ENCODE data around the gene ST14.

The ST14 gene

DNA sequence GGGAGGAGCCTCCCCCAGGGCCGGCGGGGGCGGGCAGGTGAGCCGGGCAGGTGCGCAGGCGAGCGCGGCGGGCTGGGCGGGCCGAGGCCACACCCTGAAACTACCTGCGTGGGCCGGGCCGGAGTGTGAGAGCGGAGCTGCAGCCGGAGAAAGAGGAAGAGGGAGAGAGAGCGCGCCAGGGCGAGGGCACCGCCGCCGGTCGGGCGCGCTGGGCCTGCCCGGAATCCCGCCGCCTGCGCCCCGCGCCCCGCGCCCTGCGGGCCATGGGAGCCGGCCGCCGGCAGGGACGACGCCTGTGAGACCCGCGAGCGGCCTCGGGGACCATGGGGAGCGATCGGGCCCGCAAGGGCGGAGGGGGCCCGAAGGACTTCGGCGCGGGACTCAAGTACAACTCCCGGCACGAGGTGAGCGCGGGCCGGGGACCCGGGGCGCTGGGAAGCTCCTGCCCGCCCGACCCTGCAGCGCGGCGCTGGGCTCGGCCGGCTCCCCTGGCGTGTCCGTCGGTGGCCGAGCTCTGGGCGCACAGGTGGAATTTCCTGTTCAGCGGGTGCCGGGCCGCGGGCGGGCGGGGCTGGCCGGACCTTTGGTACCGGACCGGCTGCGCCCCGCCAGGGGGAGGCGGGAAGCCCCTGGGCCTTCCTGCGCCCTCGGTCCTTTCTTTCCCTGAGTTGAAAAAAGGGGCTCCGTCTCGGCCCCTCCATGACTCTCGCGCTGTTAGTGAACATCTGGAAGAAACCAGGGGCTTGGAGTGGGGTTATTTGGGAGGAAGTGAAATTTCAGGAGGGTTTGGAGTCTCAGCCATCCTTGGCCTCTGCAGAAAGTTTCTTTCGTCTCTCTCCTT lies at the start of gene ST14:
Gene ST14 (plus strand): TSS at position 126 of the 841 bp plus-strand sequence. CDS start 198 bp downstream, at position 324.
- Mint-ChIP-seq H3K4me1 (ENCODE audit: low read depth) (peaks cover 10% of the 10 kb centered on the region), H3K27me3 (peaks cover 70% of the 10 kb centered on the region), H3K36me3 (ENCODE audit: low read depth) (no peaks in the 10 kb centered on the region), H3K4me3 (peak within 1 kb of the TSS; percentile 53), H3K27ac (no peak within 1 kb of the TSS), H3K9me3 (no peaks in the 10 kb centered on the region)
- DNase-seq: no peak

DNA sequence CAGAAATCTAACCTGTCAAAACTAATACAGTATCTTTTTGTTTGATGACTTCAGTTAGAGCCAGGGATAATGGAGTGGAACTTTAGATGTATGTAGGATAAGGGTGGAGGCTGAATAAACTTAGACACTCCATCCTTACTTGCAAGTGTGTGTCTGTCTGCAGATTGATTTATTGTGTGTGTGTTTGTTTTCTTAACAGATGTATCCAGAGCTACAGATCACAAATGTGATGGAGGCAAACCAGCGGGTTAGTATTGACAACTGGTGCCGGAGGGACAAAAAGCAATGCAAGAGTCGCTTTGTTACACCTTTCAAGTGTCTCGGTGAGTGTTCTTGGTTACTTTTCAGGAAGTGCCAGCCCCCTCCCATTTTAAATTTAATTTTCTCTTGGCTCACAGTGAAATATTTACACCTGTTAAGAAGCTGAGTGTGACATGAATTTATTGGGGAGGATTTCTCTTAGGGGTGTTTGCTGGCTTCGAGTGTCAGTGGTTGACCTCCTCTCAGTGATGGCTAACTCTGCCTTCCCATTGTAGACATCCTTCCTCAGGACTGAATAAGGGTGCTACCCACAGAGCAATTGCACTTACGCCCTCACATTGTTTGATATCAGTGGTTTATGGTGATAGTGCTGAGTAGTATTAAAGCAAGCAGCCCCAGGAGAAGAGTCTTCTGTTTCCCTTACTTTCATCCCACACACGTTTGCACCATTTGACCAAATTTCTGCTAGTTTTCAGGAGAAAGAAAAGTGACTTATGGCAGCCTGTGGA lies 49.1 kb upstream of the ST14 start:
- H3K9me3 Mint-ChIP-seq: no peaks in the 10 kb centered on the region
- DNase-seq: no peak
- H3K4me1 Mint-ChIP-seq (ENCODE audit: low read depth): no peaks in the 10 kb centered on the region
- no peaks in the 10 kb centered on the region for H3K27me3 Mint-ChIP-seq
- peaks cover 50% of the 10 kb centered on the region for H3K36me3 Mint-ChIP-seq (ENCODE audit: low read depth)
- H3K27ac Mint-ChIP-seq: no peak overlapping the region
- no peak overlapping the region for H3K4me3 Mint-ChIP-seq

DNA sequence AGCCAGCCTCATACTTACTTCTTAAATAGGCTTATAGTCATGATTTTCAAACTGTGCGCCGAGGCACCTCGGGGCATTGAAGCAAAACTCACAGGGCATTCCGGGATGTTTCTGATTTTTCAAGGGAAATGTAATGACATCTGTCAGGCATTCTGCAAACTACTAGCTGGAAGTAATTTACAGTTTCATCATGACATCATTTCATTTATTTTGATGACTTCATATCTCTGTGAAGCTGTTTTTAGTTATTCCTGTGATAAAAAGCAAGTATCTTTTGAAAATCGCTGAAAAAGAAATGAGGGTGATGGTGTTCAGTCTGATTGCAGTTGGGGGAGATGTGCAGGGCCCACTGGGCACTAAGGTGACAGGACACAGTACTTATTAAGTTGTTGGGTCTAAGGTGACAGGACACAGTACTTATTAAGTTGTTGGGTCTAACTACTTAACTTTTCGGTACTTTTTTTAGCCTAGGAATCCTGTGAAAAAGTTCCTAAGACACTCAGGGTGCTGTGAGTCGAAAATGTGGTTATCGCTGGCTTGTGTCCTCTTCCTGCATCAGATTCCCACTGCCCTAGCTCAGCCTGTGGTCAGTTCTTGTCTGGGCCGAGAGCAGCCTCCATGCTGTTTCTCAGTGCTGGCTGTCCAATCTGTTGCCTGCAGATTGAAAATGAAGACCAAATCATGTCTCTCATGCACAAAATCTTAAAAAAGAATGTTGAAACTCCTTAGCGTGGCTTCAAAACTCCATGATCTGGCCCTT lies 47.3 kb upstream of the ST14 start:
- no peak for DNase-seq
- H3K36me3 Mint-ChIP-seq (ENCODE audit: low read depth): peaks cover 50% of the 10 kb centered on the region
- no peaks in the 10 kb centered on the region for H3K9me3 Mint-ChIP-seq
- H3K27ac Mint-ChIP-seq: no peak overlapping the region
- H3K4me3 Mint-ChIP-seq: no peak overlapping the region
- no peaks in the 10 kb centered on the region for H3K27me3 Mint-ChIP-seq
- H3K4me1 Mint-ChIP-seq (ENCODE audit: low read depth): no peaks in the 10 kb centered on the region

DNA sequence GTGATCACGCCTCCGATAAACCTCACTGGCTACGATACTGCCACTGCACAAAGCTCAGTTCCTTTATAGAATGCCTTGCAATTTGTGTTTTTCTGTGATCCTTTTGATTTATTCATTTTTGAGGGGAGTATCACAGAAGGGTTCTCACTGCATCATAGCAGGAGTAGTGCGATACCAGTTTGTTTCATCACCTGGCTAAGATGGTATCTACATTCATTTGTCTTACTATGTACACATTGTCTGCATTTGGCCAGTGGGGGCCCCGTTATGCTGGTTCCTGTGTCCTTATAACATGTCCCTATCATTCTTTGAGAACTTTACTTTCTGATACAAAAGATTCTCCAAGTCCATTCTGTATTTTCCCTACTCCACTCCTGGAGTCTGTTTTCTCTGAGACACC lies 45.3 kb upstream of the ST14 start:
- H3K4me3 Mint-ChIP-seq: no peak overlapping the region
- H3K27ac Mint-ChIP-seq: no peak overlapping the region
- peaks cover 14% of the 10 kb centered on the region for H3K4me1 Mint-ChIP-seq (ENCODE audit: low read depth)
- peaks cover 47% of the 10 kb centered on the region for H3K36me3 Mint-ChIP-seq (ENCODE audit: low read depth)
- H3K27me3 Mint-ChIP-seq: no peaks in the 10 kb centered on the region
- no peak for DNase-seq
- H3K9me3 Mint-ChIP-seq: no peaks in the 10 kb centered on the region

DNA sequence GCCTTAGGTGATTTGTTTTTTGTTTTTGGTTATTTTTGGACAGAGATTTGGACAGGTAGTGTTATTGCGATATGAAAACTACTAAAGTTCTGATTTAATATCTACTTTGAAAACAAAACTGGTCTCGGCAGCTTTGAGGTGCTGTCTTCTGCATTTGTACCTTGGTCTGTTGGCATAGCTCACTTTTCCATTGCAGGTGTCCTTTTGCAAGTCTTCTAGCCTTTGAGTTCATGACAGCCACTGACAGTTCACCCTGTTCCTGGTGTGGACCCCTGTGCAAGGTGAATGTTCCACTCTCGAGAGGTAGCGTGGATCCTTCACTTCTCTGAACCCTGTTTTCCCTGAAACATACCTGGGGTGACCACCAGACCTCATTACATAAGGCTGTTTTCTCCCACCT lies 44.9 kb upstream of the ST14 start:
- H3K4me1 Mint-ChIP-seq (ENCODE audit: low read depth): peaks cover 17% of the 10 kb centered on the region
- no peak for DNase-seq
- no peak overlapping the region for H3K4me3 Mint-ChIP-seq
- no peaks in the 10 kb centered on the region for H3K9me3 Mint-ChIP-seq
- no peak overlapping the region for H3K27ac Mint-ChIP-seq
- H3K36me3 Mint-ChIP-seq (ENCODE audit: low read depth): peaks cover 43% of the 10 kb centered on the region
- no peaks in the 10 kb centered on the region for H3K27me3 Mint-ChIP-seq

DNA sequence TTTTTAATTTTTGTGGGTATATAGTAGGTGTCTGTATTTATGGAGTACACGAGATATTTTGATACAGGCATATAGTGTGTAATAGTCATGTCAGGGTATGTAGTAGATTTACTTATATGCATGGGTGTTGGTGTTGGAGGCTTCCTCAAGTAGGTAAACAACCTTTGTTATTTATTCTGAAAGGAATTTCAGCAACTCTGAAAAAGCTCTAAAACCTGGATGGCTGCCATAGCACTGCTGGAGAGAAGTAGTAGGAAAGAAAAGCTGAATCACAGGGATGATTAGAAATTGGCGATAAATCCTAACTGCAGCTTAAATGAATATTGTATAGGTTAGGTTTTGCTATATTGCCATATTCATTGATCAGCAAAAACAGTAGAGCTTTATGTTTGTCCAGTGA lies 44.4 kb upstream of the ST14 start:
- H3K27me3 Mint-ChIP-seq: peaks cover 3% of the 10 kb centered on the region
- H3K9me3 Mint-ChIP-seq: no peaks in the 10 kb centered on the region
- H3K36me3 Mint-ChIP-seq (ENCODE audit: low read depth): peaks cover 38% of the 10 kb centered on the region
- no peak overlapping the region for H3K27ac Mint-ChIP-seq
- no peak overlapping the region for H3K4me3 Mint-ChIP-seq
- peaks cover 19% of the 10 kb centered on the region for H3K4me1 Mint-ChIP-seq (ENCODE audit: low read depth)
- no peak for DNase-seq

DNA sequence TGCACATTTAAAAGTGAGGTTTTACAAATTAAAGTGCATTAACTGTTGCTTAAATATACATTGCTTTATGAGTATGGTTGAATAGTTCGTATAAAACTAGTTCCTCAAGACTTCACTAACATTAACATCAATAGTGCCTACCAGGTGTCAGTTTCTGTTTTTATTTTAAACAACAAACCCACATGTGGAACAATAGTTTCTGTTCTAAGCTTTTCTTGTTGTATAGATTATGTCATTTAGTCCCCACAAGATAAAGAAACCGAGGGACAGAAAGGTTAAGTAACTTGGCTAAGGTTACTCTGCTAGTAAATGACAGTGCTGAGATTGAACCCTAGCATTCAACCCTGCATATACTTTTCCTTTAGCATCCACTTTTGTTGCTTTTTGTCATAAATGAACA lies 41.4 kb upstream of the ST14 start:
- no peak for DNase-seq
- Mint-ChIP-seq H3K9me3 (no peaks in the 10 kb centered on the region), H3K27me3 (peaks cover 6% of the 10 kb centered on the region), H3K4me3 (no peak overlapping the region), H3K4me1 (ENCODE audit: low read depth) (peaks cover 44% of the 10 kb centered on the region), H3K36me3 (ENCODE audit: low read depth) (peaks cover 24% of the 10 kb centered on the region), H3K27ac (no peak overlapping the region)

DNA sequence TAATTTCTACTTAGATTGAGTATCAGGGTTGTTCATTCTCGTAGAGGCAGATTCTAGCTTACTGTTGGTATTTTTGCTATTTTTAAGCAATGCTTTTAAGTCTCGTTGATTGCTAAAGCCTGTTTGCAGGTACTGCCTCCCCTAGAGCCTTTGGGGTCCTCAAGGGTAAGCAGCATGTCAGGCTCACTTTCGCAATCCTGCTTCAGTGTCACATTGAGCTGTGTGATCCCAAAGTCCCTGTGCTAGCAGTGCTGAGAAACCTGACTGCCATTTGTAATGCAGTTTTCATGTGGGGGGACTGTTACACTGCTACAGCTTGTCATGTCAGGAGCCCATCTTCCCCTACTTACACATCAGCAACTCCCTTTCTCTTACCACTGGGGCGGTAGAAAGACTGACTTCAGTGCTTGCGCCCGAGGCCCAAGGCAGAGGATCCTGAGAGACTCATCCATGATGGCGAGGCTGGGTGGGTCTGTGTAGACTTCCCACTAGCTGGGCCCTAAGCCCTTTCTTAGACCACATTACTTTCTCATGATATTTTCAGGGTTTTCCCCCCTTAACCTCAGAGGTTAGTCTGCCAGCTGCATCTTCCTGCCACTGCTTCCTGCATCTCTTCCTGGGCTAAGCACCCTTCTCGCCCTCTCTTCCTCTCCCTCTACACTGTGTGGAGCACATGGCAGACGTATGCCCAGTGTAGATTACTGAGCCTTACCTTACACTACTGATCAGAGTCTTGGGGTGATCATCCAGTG lies 40.8 kb upstream of the ST14 start:
- Mint-ChIP-seq H3K9me3 (no peaks in the 10 kb centered on the region), H3K4me1 (ENCODE audit: low read depth) (peaks cover 44% of the 10 kb centered on the region), H3K4me3 (no peak overlapping the region), H3K27me3 (peaks cover 6% of the 10 kb centered on the region), H3K27ac (no peak overlapping the region), H3K36me3 (ENCODE audit: low read depth) (peaks cover 30% of the 10 kb centered on the region)
- peak; percentile 44 for DNase-seq

DNA sequence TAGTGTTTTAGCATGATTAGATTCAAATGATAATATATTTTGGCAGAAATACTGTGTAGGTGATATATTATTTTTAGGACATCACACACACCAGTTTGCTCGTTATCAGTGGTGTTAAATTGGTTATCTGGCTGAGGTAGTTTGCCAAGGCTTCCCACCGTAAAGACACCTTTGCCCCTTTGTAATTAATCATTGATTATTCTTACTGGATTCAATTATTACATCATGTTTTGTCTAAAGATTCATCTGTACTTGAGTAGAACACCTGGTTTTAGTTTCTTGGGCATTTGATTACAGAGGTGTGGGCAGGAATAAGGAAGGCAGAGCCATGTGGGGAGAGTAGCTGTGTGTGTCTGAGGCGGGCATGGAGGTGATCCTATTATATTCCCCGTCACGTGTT lies 39.5 kb upstream of the ST14 start:
- Mint-ChIP-seq H3K27me3 (peaks cover 6% of the 10 kb centered on the region), H3K9me3 (no peaks in the 10 kb centered on the region), H3K36me3 (ENCODE audit: low read depth) (peaks cover 34% of the 10 kb centered on the region), H3K4me3 (no peak overlapping the region), H3K27ac (no peak overlapping the region), H3K4me1 (ENCODE audit: low read depth) (peaks cover 44% of the 10 kb centered on the region)
- DNase-seq: no peak

DNA sequence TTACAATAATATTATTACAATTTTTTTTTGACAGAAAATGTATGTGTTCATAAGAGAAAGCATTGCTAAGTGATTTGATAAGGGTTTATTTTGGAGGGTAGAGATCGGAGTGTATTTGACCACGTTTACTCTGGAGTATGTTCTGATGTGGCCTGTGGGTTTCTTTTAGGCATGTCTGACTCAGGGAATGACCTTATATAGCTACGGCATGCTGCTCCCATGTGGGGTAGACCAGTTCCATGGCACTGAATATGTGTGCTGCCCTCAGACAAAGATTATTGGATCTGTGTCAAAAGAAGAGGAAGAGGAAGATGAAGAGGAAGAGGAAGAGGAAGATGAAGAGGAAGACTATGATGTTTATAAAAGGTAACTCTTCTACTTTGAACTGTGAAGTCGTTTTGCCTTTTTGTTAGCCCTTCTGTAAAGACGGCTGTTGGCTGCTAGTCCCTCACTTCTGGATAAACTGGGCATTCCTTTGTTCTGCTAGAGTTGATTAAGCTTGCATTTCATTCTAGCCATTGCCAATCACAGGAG lies 38.1 kb upstream of the ST14 start:
- Mint-ChIP-seq H3K27ac (no peak overlapping the region), H3K9me3 (no peaks in the 10 kb centered on the region), H3K4me1 (ENCODE audit: low read depth) (peaks cover 44% of the 10 kb centered on the region)

DNA sequence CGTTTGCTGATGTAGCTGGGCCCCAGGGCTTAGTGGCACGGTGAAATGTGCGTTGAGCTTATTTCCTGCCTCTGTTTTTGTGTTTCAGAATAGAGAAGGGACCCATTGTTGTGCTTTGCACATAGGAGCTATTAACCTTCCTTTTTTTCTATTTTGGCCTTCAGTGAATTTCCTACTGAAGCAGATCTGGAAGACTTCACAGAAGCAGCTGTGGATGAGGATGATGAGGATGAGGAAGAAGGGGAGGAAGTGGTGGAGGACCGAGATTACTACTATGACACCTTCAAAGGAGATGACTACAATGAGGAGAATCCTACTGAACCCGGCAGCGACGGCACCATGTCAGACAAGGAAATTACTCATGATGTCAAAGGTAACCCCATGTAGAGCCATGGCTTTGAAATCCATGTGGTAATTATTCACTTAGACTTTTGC lies 37.4 kb upstream of the ST14 start:
- Mint-ChIP-seq H3K27me3 (peaks cover 6% of the 10 kb centered on the region), H3K9me3 (no peaks in the 10 kb centered on the region), H3K4me1 (ENCODE audit: low read depth) (peaks cover 44% of the 10 kb centered on the region), H3K36me3 (ENCODE audit: low read depth) (peaks cover 47% of the 10 kb centered on the region), H3K27ac (peak overlapping the region; percentile 14), H3K4me3 (no peak overlapping the region)
- no peak for DNase-seq

More for the DNA sequence above, 38.1 kb upstream of the ST14 start:
- Mint-ChIP-seq H3K4me3 (no peak overlapping the region), H3K36me3 (ENCODE audit: low read depth) (peaks cover 41% of the 10 kb centered on the region), H3K27me3 (peaks cover 6% of the 10 kb centered on the region)
- no peak for DNase-seq

DNA sequence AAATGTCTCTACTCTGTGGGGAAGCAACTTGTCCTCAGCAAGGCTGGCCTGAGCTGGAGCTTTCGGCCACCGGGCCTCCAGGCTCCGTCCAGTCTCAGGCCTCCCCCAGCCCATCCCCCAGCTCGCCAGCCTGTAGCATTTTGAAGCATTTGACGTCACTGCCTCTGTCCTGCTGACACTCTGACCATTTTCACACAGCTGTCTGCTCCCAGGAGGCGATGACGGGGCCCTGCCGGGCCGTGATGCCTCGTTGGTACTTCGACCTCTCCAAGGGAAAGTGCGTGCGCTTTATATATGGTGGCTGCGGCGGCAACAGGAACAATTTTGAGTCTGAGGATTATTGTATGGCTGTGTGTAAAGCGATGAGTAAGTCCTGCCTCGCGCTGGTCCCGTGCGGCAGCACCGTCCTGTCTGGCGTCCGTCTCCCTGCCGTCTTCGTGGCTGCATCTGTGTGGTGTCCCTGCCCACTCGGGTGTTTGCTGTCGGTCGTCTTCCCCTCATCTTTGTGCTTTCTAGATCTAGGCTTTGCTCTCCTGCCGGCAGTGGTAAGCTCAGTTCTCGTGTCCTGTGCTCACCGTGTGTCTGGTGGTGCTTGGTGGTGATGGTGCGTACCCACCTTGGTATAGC lies 36.1 kb upstream of the ST14 start:
- Mint-ChIP-seq H3K4me1 (ENCODE audit: low read depth) (peaks cover 38% of the 10 kb centered on the region), H3K27me3 (peaks cover 6% of the 10 kb centered on the region), H3K36me3 (ENCODE audit: low read depth) (peaks cover 59% of the 10 kb centered on the region), H3K9me3 (no peaks in the 10 kb centered on the region), H3K4me3 (no peak overlapping the region), H3K27ac (no peak overlapping the region)
- no peak for DNase-seq

DNA sequence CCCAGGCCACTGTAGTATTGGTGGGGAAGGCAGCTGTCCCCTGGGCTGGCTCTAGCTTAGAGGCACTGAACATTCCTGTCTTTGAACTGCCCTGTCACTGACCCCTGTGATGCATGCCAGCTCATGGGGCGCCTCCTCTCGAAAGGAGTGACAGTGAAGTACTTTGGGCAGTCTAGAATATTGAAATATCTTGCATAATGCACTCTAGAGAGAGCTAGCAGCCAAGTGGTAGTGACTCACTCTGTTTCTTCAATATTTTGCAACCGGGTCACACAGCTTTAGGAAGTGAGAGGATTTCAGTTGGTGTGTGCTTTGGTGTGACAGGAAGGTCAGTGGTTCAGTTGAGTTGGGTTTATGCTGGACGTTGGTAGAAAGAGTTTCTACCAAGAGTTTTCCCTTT lies 35.5 kb upstream of the ST14 start:
- peaks cover 65% of the 10 kb centered on the region for H3K36me3 Mint-ChIP-seq (ENCODE audit: low read depth)

More for the DNA sequence above, 35.5 kb upstream of the ST14 start:
- DNase-seq: no peak
- no peak overlapping the region for H3K4me3 Mint-ChIP-seq
- no peaks in the 10 kb centered on the region for H3K9me3 Mint-ChIP-seq
- peaks cover 32% of the 10 kb centered on the region for H3K4me1 Mint-ChIP-seq (ENCODE audit: low read depth)
- peaks cover 6% of the 10 kb centered on the region for H3K27me3 Mint-ChIP-seq
- H3K27ac Mint-ChIP-seq: no peak overlapping the region
